GM19099 (cell line): Measurements from ENCODE around the gene AUTS2.

Experiments
- POLR2A ChIP-seq: IDR thresholded peaks from 3 replicates; pipeline ENCODE4 v1.6.1; 2011; ENCODE audit warnings: low read depth; ENCODE audit not compliant: insufficient read length; ENCODE audit errors: extremely low read depth

Gene AUTS2

DNA sequence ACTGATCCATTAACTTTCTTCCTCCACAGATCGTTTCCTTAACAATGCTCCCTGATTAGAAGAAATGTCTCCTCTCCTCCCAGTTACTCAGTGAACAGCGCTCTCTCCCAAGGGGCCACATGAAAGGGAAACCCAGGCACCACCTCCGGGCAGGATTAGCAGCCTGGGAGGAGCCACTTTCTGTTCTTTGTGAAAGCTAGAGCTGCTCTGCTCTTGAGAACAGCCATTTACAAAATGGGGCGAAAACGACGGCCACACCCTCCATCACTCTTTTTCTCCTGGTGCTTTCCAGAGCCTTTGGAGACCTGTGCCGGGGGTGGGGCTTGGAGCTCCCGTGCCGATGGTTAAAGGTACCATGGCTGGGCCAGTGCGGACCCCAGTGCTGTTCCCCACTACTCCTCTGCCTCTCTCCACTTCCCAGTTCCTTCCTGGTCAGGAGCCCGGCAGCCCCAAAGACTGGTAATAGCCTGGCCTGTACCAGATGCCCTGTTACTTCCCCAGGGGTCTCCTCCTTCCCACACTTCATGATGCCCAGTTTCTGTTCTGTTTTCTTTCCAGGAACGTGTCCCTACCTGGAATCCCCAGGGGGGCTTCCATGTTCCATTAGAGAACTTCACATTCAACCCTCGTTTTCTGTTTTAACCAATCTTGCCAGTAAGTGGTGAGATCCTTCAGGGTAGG is 1130.7 kb downstream of the AUTS2 start:
- TF ChIP-seq POLR2A, result no peak

DNA sequence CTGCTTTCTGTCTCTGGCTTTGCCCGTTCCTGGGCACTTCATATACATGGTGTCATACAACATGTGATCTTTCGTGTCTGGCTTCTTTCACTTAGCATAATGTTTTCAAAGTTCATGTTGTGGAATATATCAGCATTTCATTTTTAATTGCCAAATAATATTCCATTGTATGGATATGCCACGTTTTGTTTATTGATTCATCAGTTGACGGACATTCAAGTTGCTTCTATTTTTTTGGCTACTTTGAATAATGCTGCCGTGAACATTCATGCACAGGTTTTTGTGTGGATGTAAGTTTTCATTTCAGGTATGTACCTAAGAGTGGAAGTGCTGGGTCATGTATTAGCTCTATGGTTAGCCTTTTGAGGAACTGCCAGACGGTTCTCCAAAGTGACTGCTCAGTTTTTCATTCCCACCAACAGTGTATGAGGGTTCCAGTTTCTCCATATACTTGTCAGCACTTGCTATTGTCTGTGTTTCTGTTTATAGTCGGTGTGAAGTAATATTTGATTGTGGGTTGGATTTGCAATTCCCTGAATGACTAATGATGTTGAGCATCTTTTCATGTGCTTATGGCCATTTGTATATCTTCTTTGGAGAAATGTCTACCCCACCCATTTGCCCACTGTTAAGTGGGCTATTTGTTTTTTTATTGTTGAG is 1132.3 kb downstream of the AUTS2 start:
- no peak for TF ChIP-seq POLR2A

DNA sequence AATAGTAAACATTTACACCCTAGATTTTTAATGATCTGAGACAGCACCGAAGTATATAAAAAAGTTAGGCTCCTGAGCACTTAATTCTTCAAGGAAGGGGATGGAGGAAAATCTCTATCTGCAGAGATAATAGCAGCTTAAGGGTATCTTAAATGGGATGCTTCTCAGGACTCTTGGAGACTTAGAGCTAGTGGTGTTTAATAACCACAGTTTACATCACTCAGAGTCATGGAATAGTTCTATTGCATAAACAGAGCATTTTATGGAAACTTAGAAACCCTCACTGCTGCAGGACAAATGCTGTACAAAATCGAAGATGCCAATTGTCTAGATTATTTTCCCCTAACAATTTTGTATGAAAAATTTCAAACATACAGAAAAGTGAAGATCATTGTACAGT is 1134.8 kb downstream of the AUTS2 start:
- no peak for TF ChIP-seq POLR2A

DNA sequence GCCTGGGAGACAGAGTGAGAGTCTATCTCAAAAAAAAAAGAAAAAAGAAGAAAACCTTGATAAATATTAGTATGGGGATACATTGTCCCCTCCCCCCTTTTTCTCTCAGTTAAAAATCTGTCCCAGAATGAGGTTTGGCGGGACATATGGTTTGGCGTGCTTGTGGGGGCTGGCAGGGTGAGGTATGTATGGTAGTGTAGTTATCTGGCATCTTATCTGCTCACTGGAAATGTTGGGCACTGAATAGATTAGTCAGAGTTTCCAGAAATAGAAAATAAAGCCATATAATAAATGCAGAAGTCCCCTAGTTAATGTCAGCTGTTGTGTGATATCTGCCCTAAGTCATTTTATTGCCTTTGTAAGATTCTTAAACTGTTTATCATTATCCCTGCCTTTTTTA is 1136.1 kb downstream of the AUTS2 start:
- no peak for TF ChIP-seq POLR2A

GRCh38 chr7:70735313-70735712 is 1137.0 kb downstream of the AUTS2 start:
- TF ChIP-seq POLR2A, result no peak

GRCh38 chr7:70736715-70737460 is 1138.6 kb downstream of the AUTS2 start:
- TF ChIP-seq POLR2A, result no peak

DNA sequence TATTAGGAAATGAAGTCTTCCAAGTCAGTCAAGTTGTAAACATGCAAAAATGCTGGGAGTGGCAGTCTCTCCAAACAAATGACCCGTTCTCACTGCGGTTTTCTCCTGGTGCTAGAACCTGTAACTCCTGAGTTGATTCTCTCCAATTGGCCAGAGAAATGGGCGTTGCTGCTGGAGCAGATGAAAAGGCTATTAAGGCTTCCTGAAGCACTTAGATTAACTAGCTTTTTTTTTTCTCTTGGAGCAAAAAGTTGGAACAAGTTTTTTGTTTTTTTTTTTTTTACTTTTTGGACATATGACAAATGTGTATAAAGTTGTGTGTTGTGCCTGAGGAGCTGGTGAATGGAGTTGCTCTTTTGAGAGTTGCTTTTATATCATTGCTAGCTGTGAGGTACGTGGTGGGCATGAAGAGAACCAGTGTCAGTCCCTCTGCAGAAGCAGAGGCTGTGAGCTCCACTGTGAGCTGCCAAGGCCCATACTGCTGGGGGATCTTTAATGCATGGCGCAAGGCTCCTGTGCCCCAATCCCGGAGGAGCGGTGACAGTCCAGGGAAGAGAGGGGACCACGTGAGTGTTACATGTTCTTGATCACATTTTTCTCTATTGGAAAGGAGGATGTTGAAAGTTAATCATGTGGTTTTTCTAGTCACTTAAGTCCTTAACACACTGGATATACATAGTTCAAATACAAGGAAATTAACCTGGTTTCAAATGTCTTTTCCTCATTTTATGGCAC is 1140.0 kb downstream of the AUTS2 start:
- no peak for TF ChIP-seq POLR2A

- no peak for TF ChIP-seq POLR2A
These were observed 1141.5 kb downstream of the AUTS2 start for GRCh38 chr7:70739646-70740210.

- no peak for TF ChIP-seq POLR2A
These were observed 1143.4 kb downstream of the AUTS2 start for GRCh38 chr7:70741666-70742065.

DNA sequence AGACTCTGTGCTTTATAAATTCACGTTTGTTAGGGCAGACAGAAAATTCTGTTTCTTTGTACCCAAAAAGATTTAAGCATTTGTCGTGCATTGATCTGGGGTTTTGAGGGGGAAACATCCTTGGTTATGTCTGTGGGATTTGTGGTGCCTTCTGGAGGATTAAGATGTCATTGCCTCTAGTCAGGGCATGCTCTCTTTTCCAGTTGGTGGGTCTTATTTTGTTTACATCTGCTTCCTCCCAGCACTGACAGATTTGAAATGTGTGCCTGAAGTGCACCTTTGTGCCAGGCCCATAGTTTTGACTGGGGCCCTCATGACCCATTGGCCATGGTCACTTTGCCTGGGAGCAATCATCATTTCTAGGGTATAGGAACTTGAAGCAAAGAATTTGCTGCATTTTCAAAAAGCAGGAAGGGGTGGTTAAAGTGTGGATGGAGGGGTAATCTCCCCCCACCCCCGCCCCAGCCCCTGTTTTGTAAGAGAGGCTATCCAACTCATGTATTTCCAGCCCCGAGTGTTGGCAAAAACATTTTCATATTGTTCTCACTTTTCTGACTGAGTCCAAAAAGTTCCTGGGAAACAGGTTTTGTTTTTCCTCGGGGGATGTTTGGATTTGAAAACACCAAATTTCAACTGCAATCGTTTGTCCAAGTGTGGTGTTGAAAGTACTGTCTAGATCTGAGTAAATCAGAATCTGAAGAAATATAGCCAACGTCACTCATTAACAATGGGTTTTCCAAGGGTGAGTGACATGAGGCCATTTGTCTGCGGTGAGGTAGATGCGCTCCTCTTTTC is 1145.5 kb downstream of the AUTS2 start:
- no peak for TF ChIP-seq POLR2A

GRCh38 chr7:70744492-70744891 is 1146.2 kb downstream of the AUTS2 start:
- TF ChIP-seq POLR2A, result no peak

DNA sequence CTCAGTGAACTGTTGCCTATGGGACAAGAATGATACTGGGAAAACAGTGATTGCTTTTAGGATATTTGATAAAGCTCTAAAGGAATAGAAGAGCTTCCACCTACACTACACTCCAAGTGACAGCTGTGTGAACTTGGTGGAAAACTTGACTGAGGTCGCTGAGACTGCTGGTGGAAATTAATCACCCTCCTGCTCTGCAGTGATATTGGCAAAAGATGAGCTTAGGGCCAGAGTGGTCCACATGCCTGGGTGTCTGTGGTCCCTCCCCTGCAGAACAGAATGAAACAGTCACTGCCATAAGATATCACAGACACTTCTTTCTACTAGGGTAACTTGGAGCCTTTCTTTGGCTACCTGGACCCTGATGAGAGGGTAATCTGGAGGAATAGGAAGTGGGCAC is 1151.6 kb downstream of the AUTS2 start:
- TF ChIP-seq POLR2A, result no peak

DNA sequence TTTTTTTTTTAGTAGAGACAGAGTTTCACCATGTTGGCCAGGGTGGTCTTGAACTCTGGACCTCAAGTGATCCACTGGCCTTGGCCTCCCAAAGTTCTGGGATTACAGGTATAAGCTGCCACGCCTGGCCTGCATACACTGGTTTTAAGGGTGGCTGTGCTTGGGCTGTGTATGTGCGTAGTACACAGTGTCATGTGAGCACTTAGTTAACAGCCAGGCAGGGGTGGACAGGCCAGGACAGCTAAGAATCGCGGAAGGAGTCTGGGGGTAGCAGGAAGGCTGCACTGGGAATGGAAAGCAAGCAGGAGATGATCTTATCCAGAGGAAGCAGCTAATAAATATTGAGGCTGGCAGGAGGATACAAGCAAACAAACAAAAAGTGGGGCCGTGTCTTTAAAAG is 1153.6 kb downstream of the AUTS2 start:
- TF ChIP-seq POLR2A, result no peak

- no peak for TF ChIP-seq POLR2A
These were observed 1154.5 kb downstream of the AUTS2 start for GRCh38 chr7:70752794-70753241.
